HCEC 1CT (cell line): Measurements from ENCODE around the gene KRT78.

ENCODE experiments used
- DNase-seq: peaks from one replicate; pipeline ENCODE4 v3.0.0-alpha.2; 2017

The KRT78 gene

DNA sequence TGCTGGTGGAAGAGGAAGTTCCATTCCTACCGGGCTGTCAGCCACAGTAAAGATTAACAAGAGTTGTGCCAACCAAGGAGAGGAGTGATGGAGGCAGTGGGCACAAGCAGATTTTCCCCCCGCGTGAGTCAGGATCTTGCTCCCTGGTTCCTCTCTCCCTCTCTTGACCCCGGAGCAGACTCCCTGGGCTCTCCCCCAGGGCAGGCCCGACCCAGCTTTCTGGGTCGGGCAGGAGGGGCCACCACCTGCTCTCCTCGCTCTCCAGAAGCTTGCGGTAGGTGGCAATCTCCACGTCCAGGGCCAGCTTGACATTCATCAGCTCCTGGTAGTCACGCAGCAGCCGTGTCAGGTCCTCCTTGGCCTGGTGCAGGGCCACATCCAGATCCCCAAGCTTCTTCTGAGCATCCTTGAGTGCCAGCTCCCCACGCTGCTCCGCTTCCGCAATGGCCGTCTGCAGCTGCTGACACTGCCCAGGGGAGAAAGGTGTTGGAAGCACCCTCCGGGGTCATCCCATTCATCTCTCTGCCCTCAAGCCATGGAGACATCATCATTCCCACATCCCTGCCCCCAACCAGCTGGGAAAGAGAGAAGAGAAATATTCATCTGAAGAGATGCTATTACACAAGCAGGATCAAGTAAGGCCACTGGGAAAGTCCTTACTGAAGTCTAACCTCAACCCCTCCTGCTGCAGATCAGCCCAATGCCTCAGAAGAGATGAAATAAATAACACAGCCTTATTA lies 25.9 kb downstream of the KRT78 start:
- no peak for DNase-seq

- DNase-seq: no peak
Measured at GRCh38 chr12:52821826-52822660, 26.8 kb downstream of the KRT78 start.

GRCh38 chr12:52821071-52821730 lies 27.6 kb downstream of the KRT78 start:
- DNase-seq: no peak

DNA sequence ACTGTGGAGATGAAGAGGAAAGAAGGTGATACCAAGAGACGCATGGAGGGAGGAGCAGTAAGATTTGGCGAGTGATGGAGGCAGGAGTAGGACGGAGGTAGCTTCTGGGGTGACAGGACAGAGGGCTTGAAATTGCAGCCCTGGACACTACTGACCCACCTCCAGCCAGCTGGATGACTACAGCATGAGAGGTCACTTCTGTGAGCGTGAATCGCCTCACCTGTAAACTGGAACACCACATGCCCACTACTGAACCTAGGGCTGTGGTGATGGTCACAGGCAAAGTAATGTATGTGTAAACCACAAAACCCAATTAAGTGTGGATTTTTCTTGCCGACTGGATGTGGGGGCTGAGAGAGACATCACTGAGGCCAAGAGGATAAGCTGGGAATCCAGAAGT lies 28.3 kb downstream of the KRT78 start:
- DNase-seq: no peak

GRCh38 chr12:52819731-52820510 lies 28.9 kb downstream of the KRT78 start:
- DNase-seq: no peak

DNA sequence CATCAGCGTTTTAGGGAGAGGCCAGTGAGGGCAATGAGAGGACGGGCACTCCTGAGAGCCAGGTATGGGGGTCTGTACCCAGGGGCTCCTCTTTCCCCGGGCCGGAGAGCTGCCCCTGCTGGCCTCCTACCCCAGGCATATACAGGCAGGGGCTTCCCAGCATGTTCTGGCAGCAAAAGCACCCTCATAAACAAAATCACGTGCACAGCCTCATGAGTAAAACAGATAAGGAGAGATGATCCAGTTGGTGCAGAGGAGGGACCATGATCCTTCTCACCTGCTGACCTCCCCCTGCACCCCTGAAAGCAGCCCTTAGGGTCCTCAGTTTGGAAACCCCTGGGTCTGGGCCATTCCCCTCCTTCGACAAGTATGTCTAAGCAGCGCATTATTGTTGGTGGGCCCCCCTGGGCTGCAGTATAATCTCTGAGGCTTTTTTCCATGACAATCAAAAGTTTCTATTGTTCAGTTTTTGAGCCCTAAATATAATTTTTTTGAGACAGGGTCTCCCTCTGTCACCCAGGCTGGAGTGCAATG lies 29.8 kb downstream of the KRT78 start:
- DNase-seq: no peak

GRCh38 chr12:52818388-52818787 lies 30.4 kb downstream of the KRT78 start:
- DNase-seq: no peak

DNA sequence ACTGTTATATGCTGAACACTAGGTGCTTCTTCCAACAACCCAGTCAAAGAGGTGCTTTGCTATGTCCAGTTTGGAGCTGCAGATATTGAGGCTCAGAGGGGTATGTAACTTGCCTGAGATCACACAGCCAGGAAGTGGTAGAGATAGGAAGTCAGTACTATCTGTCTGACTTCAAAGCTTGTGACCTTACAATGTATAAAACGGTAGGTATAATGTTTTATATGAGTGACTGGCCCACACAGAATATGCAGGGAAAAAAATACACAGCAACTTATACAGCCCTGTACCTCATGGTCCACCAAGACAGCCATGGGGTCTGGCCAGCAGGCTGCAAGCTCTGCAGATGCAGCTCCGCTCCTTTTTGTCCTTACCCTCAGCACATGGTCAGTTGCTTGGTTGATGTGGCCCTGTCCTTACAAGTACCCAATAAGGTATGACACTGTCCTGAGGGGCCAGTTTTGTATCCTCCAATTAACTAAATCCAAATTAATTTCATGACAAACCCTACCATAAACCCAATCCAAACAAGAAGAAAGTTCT lies 31.0 kb downstream of the KRT78 start:
- DNase-seq: no peak

DNA sequence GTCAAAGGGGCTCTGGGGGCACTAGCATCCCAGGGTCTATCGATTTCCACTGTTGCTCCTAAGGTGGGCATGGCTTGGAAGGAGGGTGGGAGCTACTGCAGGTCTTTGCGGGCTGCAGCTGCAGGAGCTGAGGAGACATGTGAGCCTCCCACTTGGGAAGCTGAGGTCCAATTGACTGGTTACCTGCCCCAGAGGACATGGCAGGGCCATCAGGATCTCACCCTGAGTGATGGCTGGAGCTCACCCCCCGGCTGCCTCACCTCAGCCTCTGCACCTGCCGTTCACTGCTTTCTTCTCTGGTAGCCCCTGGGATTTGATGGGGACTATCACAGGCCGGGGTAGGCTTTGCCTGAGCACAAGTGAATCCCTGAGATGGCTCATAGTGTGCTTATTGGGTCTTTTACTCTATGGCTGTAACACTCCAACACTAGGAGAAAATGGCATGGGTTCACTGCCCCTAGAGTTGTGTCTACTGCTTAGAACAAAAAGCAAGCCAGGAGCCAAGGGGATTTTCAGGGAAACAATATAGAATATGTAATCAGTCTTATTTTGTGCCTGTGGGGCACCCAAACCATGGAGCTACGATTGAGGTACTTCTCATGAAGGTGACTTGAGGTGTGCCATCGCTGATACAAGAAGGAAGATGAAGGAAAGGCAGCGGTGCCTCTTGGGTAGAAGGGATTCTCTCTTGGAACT lies 31.6 kb downstream of the KRT78 start:
- no peak for DNase-seq

DNA sequence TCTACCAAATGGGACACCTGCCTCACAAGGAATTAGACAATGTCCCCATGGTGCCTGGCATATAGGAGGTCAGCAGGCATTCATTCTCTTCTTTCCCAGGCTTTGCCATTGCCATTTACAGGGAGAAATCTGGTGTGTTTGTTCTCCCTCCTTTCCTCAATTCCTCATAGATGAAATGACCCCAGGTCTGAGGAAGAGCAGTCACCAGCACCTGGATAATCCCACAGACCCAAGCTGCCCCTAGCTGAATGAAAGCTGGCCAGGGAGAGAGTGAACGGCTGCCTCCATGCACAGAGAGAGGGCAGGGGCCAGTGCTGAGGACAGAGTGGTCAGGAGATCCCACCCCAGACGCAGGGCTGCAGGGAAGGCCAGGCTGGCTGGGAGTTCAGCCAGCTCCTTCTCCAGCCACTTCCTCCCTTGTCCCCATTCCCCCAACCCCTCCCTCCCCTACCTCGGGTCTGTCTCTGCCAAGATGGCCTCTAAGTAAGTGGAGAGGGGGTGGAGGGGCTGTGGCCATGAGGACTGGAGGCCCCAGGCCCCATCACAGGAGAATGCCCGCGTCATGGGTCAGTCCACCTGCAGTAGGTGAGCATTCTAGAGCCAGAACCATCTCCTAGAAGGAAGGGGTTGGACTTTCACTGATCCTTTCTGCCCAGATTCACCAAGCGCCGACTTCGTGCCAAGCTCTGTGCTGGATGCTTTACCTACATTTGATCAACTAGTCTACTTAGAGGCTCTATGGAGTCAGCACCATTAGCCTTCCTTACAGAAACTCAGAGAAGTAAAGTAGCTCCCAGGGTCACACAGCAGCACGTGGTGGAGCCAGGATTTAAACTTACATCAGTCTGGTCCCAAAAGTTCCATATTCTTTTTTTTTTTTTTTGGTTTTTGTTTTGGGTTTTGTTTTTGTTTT lies 32.9 kb downstream of the KRT78 start:
- no peak for DNase-seq

DNA sequence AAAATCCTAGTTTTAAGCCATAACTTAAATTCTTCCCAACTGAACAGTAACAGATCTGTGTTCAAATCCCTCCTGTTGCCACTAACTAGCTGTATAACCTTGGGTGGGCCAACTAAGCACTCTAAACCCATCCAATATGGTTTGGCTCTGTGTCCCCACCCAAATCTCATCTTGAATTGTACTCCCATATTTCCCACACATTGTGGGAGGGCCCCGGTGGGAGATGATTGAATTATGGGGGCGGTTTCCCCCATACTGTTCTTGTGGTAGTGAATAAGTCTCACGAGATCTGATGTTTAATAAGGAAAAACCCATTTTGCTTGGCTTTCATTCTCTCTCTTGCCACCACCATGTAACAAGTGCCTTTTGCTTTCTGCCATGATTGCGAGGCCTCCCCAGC lies 33.6 kb downstream of the KRT78 start:
- no peak for DNase-seq

DNA sequence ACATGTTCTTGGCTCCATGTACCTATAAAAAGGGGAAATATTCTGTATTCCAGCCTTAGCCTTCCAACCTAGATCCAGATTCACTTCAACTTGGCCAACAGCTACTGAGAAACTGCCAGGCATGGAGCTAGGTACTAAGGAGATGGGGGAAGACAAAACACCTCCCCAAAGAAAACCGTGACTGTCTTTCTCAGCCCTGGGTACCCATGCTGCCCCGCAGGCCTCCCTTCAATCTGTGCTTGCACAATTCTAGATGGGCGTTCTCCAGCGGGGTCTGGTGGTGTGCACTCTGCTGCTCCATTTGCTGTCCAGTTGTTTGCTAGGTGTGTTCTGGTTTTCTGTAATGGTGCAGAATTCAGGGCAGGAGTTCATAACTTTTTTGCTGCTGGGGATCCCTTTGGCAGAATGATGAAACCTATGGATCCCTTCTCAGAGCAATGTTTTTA lies 34.1 kb downstream of the KRT78 start:
- DNase-seq: no peak

GRCh38 chr12:52813885-52814709 lies 34.7 kb downstream of the KRT78 start, which contains the start of gene KRT4:
KRT4 (minus strand) TSS chr12:52814116; CDS start chr12:52814058, 58 bp downstream.
- no peak for DNase-seq

DNA sequence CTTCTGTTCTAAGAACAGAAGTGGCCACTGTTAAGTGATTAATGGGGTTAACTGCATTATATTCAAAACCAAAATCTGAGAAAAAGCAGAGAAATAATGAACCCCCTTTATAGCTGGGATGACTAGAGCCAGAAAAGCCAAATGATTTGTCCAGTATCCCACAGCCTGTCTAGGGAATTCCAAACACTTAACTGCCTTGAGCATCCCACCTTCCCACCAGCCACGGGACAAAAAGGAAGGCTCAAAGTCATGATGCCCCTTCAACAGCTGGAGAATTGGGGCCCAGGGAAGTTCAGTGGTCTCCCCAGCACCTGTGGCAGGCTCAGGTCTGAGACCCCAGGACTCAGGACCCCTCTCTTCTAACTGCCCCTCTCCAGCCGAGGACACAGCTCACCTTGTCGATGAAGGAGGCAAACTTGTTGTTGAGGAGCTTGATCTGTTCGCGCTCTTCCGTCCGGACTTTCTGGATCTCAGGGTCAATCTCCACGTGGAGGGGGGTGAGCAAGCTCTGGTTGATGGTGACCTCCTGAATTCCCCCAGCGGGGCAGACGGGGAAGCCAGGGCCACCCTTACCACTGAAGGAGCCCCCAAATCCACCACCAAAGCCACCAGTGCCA lies 35.5 kb downstream of the KRT78 start:
- no peak for DNase-seq

DNA sequence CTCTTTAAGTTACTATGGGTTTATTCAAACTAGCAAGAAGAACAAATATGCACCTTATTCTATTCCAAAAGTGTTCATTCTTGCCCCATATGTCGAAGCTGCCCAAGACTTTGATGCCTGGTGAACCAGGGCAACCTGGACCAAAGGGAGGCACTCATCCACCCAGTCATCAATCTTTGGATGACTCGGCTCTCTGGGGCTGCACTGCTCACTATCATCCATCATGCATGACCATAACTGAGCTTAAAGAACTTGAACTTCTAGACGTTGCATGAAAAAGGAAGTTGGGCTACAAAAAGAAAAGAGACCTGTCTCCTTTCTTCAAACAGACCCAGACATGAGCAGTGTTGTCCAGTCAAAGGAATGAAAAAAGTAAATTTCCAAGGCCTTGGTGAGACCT lies 36.0 kb downstream of the KRT78 start:
- DNase-seq: no peak

DNA sequence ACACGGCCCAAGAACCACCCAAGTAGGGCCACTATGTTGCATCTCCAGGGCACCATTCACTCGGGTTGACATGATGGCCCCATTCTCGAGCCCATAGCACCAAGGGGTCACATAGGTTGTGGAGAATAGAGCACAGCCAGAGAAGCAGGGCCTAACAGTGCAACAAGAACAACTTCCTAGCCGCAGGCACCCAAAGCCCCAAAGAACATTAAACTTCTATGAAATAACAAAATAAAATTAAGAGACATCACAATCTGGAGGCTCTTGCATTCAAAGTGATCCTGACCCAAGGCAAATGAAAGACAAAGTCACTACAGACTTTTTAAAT lies 36.8 kb downstream of the KRT78 start:
- DNase-seq: no peak

DNA sequence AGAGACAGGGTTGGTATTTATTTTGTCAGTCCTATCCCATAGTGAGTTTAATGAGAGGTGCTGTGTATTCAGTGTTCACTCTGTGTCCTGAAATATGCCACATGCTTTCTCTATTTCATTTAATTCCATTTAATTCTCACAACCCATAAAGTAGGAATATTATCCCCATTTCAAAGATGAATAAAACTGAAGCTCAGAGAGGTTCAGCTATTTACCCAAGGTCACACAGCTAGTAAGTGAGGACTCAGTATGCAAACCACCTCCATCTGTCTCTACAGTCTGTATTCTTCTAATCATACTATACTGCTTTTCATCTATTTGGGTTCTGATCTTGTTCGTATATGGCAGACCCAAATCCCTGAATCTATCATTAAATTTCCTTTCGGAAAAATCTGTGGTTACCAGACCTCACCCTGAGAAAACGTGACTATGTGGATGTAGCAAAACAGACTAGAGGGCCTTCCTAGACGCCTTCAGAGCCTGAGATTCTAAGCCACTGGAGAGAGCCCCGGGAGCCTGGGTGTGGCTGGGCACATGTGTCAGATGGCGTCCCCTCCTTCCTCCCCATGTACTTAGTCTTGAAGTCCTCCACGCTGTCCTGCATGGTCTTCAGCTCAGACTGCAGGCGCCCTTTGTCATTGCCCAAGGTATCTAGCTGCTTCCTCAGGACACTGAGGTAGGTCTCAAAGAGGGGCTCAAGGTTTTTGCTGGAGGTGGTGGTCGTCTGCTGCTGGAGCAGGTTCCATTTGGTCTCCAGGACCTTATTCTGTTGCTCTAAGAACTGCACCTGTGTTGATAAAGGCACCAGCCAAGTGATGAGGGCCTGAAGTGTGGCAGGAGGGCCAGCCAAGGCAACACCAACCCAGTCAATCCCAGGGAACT lies 37.4 kb downstream of the KRT78 start:
- DNase-seq: no peak

DNA sequence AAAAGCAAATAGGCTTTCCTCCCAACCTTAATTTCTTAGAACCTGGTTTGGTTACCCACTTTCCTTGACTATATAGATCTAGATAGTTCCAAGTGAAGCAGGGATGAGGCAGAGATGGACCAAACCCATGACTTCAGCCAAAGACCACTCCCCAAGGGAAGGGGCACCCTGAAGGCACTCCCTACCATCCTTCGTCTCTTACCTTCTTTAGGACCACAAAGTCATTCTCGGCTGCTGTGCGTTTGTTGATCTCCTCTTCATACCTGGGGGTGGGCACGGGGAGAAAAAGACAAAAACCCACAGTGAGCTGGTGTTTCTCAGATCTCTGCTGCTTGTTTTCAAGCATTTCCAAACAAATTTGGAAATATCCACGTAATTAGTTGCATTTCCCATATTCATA lies 38.2 kb downstream of the KRT78 start:
- no peak for DNase-seq
